Stimulated activated CD8-positive, alpha-beta memory T cell treated with anti-CD3 and anti-CD28 coated beads, Interleukin-4, amount 100 ng/mL, for 1 hour (primary cell): ENCODE measurements around the gene TRIM52.
"Not testable (repeated sequence)": the region's sequence is repeated elsewhere in the genome, so short reads cannot be mapped to it uniquely, and the experiment has no call there.

Experiments used
- DNase-seq, 2 donors: peaks; one replicate each; pipeline ENCODE4 v3.0.0-alpha.2; 2020; ENCODE audit warnings: low read depth in 2 of 2, low spot score in 1 of 2

TRIM52 gene

DNA sequence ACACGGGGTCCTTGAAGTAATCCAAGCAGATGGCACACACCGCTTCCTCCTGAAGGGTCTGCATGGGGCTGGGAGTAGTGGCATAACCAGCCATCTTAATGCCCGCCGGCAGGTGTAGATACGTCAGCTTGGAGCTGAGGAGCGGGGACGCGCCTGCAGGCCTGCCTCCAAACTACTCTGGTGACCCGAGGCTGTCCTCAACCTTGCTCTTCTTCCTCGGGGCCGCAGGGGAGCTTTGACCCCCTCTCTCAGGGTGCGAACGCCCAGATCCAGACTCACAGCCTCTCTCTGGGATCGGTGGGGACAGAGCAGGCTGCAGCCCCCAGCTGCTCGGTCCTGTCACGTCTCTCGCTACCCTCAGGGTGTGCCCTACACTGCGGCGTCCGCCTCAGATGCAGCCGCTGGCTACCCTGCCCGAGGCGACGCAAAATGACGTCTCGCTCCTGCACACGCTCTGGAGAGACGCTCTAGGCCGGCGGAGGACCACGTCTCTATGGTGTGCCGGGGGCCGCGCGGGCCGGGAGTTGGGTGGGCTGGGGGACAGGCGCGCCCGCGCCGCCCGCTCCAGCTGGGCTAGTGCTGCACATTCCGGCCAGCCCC, at the start of gene TRIM52:
Gene TRIM52, minus strand, starts transcription at position 424 of the 600 bp plus-strand sequence. Its CDS starts 330 bp downstream, at position 94.
- DNase-seq, result peak; percentile 73 to 81

DNA sequence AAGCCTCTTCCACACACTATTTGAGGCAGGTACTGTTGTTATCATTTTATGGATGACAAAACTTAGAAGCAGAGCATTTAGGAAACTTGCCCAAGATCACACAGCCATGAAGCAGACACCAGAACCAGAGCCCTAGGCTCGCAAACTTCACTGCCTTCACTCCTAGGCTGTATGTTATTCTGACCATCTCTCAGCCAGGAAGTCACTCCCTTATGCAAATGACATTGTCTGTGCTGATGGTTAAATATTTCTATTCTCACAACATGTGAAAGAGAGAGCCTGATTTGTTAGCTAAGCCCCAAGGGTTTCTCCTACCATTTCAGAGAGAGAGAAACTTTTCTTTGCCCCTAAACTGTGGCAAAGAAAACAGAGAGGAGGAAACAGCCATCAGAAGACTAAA, 26.4 kb upstream of the TRIM52 start:
- DNase-seq, result not testable (repeated sequence)

- DNase-seq, result not testable (repeated sequence)
Measured at GRCh38 chr5:181285962-181286705, 25.2 kb upstream of the TRIM52 start.

DNA sequence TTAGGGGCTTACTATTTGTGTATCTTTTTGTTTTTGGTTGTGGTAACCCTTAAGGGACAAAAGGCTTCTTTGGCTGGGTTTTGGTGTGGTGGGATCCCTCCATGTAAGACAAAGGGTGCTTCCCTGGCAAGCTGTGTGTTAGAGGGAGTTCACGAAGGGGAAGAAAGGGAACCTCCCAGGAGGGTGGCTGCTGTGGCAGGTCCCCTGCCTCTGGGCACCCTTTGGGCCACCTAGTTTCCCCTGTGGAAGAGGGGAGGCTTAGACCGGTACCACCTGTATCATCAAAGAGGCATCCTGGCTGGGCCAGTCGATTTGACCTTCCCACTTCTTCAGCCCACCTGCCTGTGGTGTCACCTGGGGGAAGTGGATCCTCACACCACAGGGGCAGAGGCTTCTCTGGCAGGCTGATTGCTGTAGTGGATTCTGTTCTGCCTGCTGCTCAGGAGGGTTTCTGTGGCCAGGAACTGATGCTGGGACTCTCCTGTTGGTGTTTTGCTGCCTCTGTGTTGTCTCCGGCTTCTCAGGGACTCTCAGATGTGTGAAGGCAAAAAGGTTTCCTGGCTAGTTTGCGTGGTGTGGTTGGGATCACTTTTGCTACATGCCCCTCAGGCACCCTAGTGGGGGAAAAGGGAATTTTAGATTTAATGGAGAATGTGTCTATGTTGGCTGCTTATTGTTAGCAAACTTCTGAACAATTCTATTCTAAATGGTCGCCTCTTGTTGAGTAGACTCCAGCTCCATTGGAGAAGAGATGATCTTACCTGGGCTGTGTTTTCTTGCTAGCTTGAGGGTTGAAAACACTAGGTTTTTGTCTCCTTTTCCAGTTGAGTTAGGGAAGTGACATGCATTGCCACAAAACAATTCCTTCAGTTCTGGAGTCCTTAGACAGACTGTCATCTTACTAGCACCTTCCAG, 23.2 kb upstream of the TRIM52 start:
- not testable (repeated sequence) for DNase-seq

GRCh38 chr5:181283347-181283746, 22.4 kb upstream of the TRIM52 start:
- no peak for DNase-seq

- DNase-seq, result no peak
Measured at GRCh38 chr5:181282874-181283273, 21.9 kb upstream of the TRIM52 start.

- DNase-seq, result not testable (repeated sequence)
Measured at GRCh38 chr5:181282415-181282814, 21.5 kb upstream of the TRIM52 start.

- DNase-seq, result no peak
Measured at GRCh38 chr5:181281984-181282316, 21.0 kb upstream of the TRIM52 start.

DNA sequence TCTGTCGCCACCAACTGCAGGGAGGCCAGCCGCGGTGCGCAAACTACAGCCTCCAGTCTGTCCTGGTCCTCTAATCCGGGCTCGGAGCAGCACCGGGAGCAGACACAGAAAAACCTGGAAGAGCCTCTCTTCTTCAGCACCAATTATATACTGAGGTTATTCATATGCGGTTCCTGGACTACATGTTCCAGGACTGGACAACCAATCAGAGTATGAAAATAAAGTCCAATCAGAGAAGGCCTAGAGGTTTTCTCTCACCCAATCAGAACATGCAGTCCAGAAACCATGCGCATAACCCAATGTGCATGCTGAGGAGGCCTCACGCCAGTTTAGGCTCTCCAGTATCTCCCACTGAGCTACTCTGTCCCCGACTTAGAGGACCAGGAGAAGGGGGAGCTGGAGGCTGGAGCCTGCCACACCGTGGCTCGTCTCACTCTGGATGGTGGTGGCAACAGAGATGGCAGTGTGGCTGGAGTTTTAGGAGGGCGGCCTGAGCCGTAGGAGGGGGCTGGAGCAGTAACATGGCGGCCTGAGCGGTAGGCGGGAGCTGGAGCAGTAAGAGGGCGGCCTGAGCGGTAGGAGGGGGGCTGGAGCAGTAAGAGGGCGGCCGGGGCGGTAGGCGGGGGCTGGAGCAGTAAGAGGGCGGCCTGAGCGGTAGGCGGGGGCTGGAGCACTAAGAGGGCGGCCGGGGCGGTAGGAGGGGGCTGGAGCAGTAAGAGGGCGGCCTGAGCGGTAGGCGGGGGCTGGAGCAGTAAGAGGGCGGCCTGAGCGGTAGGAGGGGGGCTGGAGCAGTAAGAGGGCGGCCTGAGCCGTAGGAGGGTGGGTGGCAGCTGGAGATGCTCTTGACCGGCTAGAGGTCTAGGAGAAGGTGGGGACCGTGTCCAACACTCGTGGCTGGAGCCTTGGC, 20.4 kb upstream of the TRIM52 start:
- no peak for DNase-seq

DNA sequence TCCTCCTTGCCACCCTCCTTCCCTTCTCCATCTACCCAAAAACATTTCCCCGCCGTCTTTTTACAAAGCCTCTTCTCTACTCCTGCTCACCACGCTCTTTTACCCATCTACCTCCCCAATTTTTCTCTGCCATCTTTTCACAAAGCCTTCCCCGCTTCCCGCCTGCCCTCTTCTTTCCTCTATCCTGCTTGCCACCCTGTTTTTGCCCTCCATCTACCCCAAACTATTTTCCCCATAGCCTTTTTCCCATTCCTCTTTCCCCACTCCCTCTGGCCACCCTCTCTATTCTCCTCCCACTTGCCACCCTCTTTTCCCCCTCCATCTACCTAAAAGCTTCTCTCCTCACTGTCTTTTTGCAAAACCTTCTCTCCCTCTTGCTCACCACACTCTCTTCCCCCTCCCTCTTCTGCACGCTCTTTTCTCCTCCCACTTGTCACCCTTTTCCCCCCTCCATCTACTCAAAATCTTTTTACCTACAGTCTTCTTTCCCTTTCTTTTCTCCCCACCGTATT, 19.4 kb upstream of the TRIM52 start:
- DNase-seq, result no peak

GRCh38 chr5:181273433-181273744, 12.4 kb upstream of the TRIM52 start:
- not testable (repeated sequence) for DNase-seq

GRCh38 chr5:181271081-181271480, 10.1 kb upstream of the TRIM52 start:
- DNase-seq, result no peak

DNA sequence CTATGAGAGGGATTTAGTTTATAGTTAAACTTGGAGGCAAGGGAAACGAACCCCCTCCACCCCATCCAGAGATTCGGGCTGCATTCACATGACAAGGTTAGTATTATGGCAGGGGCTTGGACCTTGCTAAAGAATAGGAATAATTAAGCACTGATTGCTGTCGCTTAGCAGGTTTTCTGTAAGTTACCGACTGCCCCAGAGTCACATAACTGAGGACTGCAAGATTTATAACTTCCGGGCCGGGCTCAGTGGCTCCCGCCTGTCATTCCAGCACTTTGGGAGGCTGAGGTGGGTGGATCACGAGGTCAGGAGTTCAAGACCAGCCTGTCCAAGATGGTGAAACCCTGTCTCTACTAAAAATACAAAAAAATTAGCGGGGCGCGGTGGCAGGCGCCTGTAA, 7.0 kb upstream of the TRIM52 start:
- not testable (repeated sequence) for DNase-seq

DNA sequence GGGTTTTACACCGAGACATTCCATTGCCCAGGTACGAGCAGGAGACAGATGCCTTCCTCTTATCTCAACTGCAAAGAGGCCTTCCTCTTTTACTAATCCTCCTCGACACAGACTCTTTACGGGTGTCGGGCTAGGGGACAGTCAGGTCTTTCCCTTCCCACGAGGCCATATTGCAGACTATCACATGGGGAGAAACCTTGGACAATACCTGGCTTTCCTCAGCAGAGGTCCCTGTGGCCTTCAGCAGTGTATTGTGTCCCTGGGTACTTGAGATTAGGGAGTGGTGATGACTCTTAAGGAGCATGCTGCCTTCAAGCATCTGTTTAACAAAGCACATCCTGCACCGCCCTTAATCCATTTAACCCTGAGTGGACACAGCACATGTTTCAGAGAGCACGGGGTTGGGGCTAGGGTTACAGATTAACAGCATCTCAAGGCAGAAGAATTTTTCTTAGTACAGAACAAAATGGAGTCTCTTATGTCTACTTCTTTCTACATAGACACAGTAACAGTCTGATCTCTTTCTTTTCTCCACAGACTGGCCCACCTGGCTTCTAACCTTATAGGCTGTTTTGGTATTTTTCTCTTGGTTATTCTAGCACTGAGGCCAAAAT, 6.5 kb upstream of the TRIM52 start:
- not testable (repeated sequence) for DNase-seq

- no peak for DNase-seq
Measured at GRCh38 chr5:181265092-181265671, 4.2 kb upstream of the TRIM52 start.

DNA sequence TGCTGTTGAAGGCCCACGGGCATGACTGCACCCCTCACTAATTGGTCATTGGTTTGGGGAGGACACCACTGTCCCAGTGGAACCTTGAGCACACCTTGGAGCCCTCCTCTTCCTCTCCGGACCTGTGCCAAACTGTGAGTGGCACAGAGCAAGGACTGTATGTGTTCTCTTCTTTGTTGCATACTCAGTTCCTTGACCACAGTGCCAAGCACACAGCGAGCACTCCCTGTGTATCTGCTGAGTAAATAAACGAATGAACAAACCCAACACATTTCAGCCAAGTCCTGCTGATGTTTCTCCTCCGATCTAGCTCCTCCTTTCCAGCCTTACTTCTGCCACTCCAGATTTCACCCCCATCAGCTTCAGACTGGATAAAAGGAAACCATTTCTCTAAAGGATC, 2.7 kb upstream of the TRIM52 start:
- DNase-seq, result no peak

- DNase-seq, result peak in 1 of 2 donors; percentile 49
Measured at GRCh38 chr5:181261320-181262049, 542 bp upstream of the TRIM52 start.

DNA sequence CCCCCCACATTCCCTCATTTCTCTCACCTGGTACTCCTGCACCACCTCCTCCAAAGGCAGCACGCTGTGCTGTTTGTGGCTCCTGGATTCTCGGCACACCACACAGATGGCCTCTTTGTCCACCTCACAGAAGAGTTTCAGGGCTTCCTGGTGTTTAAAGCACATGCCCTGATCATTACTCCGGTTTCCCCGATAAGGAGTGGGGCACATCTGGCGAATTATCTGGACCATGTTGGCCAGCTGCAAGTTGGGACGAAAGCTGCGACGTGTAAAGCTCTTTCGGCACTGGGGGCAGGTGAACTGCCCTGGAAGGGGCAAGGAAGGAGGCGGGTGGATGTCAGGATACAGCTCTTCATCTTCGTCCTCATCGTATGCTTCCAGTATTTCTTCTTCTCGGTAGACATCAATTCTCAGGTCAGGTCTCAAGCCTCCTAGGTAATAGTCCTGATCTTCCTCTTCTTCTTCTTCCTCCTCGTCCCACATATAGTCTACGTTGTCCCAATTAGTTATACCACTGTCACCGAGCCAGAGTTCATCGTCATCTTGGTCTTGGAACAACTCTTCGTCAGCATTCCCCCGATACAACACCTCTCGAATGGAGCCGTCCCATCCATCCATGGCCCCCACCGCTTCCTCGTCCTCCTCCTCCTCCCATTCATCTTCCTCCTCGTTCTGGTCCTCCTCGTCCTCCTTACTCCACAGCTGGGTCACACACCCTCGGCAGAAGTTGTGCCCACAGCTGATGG, 796 bp downstream of the TRIM52 start:
- no peak for DNase-seq

DNA sequence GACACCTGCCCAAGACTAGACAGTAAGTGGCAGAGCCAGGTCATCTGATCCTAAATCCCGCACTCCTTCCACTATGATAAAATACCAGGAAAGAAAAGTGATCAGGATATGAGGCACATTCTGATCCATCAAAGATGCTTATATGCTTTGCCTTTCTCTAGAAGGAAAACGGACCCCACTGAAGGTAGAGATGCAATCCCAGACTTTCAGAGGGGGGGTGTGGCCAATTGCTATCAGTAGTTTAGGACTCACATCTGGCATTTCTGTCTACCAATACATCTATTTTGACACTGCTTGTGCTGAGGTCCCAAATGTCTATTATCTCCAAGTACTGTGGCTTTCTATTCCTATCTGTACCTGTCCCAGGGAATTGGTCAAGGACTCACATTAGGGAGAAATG, 1.7 kb downstream of the TRIM52 start:
- DNase-seq, result no peak
